ENCODE measurements around the gene ARL13B.

Gene ARL13B

GRCh38 chr3:94101860-94102259 is 121.9 kb downstream of the ARL13B start:
- DNase-seq (ENCODE audit: low read depth) = no peak

Measured in fibroblast of gingiva (primary cell).